GM21447 (cell line): ENCODE results near the gene PGA5.

Experiments
- ATAC-seq: cut with Tn5 transposase; IDR thresholded peaks from one replicate; pipeline ENCODE4 v1.9.1; 2021; ENCODE audit not compliant: unreplicated experiment

The PGA5 gene

GRCh38 chr11:61266602-61267001 lies 25.6 kb downstream of the PGA5 start:
- no peak for ATAC-seq

GRCh38 chr11:61267437-61267841 lies 26.5 kb downstream of the PGA5 start:
- ATAC-seq, result no peak

DNA sequence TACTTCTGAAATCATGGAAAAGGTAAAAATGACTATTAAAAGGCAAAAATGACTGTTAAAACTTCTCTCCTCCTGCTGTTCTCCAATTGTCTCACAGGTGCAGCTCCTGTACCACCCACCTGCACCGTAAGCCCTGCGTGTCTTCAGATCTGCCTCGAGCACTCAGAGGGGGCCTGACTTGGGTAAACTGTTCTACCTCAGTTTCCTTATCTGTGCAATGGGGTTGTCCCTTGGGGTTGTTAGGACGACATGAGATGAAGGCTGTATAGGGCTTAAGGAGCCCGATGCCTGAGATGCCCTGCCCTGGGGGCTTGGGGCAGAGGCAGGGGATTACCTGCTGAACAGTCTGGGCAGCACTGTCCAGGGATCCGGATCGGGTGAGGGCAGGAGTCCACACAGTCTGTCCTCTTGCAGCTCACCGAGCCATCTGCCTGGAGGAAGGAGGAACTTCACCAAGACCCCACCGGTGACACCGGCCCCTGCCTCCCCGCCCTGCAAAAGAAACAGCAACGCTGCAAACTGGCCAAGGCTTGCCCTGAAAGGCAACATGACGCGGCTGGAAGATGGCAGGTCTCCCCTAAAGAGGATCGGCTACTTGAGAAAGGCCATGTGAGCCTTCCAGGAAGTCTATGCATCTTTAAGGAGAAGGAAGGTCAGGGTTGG lies 27.7 kb downstream of the PGA5 start:
- ATAC-seq, result no peak

DNA sequence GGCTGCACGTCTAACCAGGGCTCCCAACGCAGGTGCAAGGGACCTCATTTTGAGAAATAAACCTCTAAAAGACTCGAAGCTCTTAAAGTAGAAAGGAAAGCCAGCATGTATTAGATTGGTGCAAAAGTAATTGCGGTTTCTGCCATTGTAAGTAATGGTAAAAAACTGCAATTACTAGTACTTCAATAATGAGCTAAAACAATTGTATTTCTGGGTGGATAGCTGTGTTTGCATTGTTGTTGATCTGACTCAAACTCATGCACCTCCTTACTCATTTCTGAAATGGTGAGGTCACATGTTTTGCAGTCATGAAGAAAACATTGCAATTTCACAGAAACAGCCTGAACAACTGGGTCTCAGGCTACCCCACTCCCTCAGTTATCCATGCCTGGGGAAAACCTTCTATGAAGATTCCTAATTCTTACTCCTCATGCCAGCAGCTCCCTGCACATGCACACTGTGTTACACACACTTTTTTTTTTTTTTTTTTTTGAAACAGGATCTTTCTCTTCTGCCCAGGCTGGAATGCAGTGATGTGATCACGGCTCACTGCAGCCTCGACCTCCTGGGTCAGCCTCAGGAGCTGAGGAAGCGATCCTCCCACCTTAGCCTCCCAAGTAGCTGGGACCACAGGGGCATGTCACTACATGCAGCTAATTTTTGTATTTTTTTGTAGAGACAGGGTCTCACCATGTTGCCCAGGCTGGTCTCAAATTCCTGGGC lies 29.5 kb downstream of the PGA5 start:
- no peak for ATAC-seq

DNA sequence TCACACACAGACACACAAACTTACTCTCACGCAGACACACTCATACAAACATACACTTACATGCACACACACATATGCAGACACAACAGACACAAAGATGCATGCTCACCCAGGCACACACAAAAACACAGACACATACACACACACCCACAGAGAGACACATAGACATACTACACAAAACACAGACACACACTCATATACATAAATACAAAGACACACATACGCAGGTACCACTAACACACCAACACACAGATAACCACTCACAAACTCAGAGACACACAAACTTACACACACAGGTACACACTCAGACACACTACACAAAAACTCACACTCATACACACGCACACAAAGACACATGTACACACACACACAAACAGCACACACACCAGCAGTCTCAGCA lies 31.8 kb downstream of the PGA5 start:
- ATAC-seq, result no peak

- no peak for ATAC-seq
Measured at GRCh38 chr11:61273178-61274078, 32.5 kb downstream of the PGA5 start.

- no peak for ATAC-seq
Measured at GRCh38 chr11:61274084-61274483, 33.1 kb downstream of the PGA5 start.

- no peak for ATAC-seq
Measured at GRCh38 chr11:61275191-61275590, 34.2 kb downstream of the PGA5 start.

- no peak for ATAC-seq
Measured at GRCh38 chr11:61277186-61278000, 36.4 kb downstream of the PGA5 start.

GRCh38 chr11:61278001-61278470 lies 37.1 kb downstream of the PGA5 start:
- ATAC-seq, result no peak

DNA sequence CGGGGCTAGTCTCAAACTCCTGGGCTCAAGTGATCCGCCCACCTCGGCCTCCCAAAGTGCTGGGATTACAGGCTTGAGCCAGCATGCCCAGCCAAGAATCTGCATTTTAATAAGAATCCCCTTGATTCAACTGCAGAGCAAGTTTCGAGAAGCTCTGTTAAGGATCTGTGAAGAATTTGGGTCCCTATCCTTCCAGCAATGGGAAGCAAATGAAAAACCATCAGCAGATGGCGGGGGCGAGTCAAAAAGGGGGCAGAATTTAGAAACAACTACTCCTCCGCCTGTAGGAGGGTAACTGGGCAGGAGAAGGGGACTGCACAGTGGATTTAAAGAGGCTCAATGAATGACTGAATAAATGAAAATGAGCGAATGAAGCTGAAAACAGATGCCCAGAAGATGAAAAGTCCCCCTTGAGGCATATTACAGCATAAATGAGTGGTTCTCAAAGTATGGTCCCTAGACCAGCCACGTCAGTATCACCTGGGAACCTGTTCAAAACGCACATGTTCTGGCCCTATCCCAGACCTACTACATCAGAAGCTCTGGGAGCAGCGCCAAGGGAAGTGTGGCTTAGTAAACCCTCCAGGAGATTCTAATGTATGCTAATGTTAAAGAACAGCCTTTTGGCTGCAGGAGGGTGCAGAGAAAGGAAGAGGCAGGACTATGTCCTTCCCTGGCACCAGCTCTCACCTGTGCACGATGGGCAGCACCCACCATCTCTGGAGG lies 39.1 kb downstream of the PGA5 start:
- no peak for ATAC-seq

- no peak for ATAC-seq
Measured at GRCh38 chr11:61280883-61281580, 40.1 kb downstream of the PGA5 start.

DNA sequence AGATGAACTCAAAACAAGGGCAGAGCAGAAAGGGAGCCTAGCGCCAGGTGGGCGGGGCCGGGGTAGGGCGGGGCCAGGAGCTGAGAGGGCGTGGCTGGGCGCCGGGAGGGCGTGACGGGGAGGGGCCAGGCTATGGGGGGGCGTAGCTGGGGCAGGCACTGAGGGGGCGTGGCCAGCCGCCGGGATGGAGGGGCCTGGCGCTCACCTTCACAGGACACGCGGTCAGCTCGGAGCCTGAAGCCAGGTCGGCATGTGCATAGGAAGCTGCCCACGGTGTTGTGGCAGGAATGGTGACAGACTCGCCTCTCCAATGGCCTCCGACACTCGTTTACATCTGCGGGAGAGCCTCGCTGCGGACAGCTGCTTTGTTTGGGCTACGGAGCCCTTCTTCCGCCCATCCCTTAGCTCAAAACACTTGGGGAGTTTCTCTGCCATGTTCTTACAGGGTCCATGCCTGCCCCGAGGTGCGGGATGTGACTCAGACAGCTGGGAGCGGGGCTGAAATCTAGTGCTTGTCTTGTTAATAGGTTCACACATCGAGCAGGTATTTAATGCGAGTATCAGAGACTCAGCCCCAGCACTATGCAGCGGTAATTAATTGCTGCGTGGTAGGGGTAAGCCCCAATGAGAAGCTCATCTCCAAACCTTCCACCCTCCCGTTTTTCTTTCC lies 40.7 kb downstream of the PGA5 start:
- no peak for ATAC-seq

- ATAC-seq, result no peak
Measured at GRCh38 chr11:61283613-61284012, 42.6 kb downstream of the PGA5 start.

DNA sequence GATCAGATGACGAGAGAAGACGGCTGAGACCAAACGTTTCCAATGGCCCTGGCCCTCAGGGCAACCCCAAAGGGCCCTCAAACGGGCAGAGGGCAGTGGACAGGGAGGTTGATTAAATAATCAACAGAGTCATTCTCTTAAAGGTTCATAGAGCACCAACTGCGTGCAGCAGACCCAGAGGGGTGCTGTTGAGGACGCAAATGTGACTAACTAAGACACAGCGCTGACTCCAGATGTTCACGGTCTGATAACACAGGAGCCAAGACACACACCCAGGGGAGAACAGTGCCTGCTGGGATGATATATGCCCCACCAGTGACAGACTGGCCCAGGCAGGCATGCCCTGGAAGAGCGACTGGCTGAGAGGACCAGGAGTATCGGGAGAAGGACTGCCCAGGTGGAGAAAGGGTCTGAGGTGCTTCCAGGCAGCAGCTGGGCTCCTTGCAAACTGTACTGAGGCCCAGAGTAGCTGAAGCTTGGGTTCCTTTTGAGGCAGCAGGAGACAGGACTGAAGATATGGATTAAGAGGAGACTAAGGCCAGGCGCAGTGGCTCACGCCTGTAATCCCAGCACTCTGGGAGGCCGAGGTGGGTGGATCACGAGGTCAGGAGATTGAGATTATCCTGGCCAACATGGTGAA lies 46.5 kb downstream of the PGA5 start:
- no peak for ATAC-seq

DNA sequence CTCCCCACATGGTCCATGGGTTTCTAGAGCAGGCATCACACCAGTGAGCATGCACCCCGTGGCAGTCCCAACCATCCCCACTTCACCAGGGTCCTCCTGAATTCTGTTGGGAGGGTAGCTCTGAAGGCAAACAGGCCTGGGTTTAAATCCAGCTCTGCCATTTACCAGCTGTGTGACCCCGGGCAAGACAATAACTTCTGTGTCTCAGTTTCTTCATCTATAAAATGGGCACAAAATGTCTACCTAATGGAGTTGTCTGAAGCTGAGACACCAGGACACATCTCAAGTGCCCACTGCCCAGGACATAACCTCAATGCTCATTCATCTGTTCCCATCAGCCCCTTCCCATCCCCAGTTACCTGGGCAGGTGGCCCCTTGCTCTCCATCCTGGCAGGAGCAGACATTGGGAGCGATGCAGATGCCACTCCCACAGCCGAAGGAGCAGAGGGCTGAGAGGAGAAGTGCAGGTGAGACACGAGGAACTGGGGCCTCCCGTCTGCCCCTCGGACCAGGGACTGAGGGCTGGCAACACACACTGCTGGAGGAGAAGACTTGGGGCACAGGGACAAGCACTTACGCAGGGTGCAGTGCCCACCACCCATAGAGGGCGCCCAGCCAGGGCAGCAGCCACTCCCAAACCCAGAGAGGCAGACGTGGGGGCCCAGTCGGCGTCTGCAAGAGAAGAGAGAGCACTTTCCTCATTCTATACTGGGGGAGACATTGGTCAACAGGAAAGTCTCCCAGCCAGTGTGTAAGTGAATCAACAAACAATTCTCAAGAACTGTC lies 50.1 kb downstream of the PGA5 start:
- no peak for ATAC-seq

- no peak for ATAC-seq
Measured at GRCh38 chr11:61292356-61292755, 51.4 kb downstream of the PGA5 start.
